AG04450 (cell line): ENCODE data around the gene LIF. TPM values are rescaled to one million over a fixed set of nuclear protein-coding genes. Genes with fewer than 3 reads are reported as not detected.

Experiments
- CTCF ChIA-PET: fragments of 300-600, 350-600 bp; formaldehyde crosslinking; extraction: SDS; loops from one replicate; lab custom pipeline; 2022; ENCODE audit warnings: antibody characterized with exemption, inconsistent platforms; lab: Charles Lee
- POLR2A ChIA-PET: fragments of 350-600 bp; formaldehyde crosslinking; extraction: SDS; loops from one replicate; lab custom pipeline; 2021; ENCODE audit warnings: antibody characterized with exemption, inconsistent platforms; lab: Yijun Ruan, JAX
- DNase-seq: peaks from one replicate; pipeline ENCODE4 v3.0.0-alpha.2; 2011; ENCODE audit warnings: low read depth, low spot score
- H3K27ac ChIP-seq: one replicate; pipeline ENCODE4 v1.5.1; 2012; ENCODE audit warnings: low read depth, low read length, control low read depth
- H3K27me3 ChIP-seq: one replicate; pipeline ENCODE4 v1.6.0; 2012; ENCODE audit warnings: low read length; ENCODE audit not compliant: control insufficient read depth, insufficient read depth
- H3K4me3 ChIP-seq: 2 replicates; pipeline ENCODE4 v1.5.1; 2011; ENCODE audit warnings: mild to moderate bottlenecking, low read depth, low read length, control low read depth
- H3K9me3 ChIP-seq: 2 replicates; pipeline ENCODE4 v1.5.1; 2012; ENCODE audit warnings: low read length; ENCODE audit not compliant: control insufficient read depth, insufficient read depth
- CTCF ChIP-seq: IDR thresholded peaks from 2 replicates; pipeline ENCODE4 v1.5.1; 2011; ENCODE audit warnings: low read depth, low read length, control low read depth, inconsistent platforms
- polyA plus RNA-seq: library from polyadenylated mRNA; depleted of rRNA; stranded (reverse); fragments of >200 nt; gene quantifications from 2 replicates; pipeline ENCODE4 v1.2.3, GENCODE V29; 2011

The LIF gene
- polyA plus RNA-seq, 1 experiment, result 53.9 TPM

GRCh38 chr22:30293026-30293425 is 46.5 kb upstream of the LIF start:
- no peaks in the 10 kb centered on the region for H3K27me3 ChIP-seq
- no peak for DNase-seq
- ChIA-PET POLR2A (no interaction called here), CTCF (no interaction called here)
- no peak overlapping the region for H3K27ac ChIP-seq
- TF ChIP-seq CTCF, result no peak
- no peaks in the 10 kb centered on the region for H3K9me3 ChIP-seq
- no peak overlapping the region for H3K4me3 ChIP-seq

GRCh38 chr22:30292069-30292970 is 45.8 kb upstream of the LIF start:
- TF ChIP-seq CTCF, result no peak
- Histone ChIP-seq H3K27me3 (no peaks in the 10 kb centered on the region), H3K9me3 (no peaks in the 10 kb centered on the region), H3K4me3 (no peak overlapping the region), H3K27ac (no peak overlapping the region)
- DNase-seq, result no peak
- ChIA-PET POLR2A (no interaction called here), CTCF (interaction anchor here (0.7 kb wide), 1 partner anchor 184 kb away, joined by 3 read pairs; no protein-coding TSS in a partner anchor)

- no peak overlapping the region for H3K4me3 ChIP-seq
- ChIA-PET CTCF (interaction anchor here (0.6 to 0.7 kb wide), 2 partner anchors 183 to 896 kb away, joined by 3 to 4 read pairs; no protein-coding TSS in a partner anchor), POLR2A (no interaction called here)
- TF ChIP-seq CTCF, result no peak
- no peak overlapping the region for H3K27ac ChIP-seq
- no peaks in the 10 kb centered on the region for H3K27me3 ChIP-seq
- no peaks in the 10 kb centered on the region for H3K9me3 ChIP-seq
- no peak for DNase-seq
Measured at GRCh38 chr22:30291058-30291892, 44.7 kb upstream of the LIF start.

GRCh38 chr22:30290342-30291057 is 43.9 kb upstream of the LIF start:
- Histone ChIP-seq H3K27me3 (no peaks in the 10 kb centered on the region), H3K4me3 (no peak overlapping the region), H3K9me3 (no peaks in the 10 kb centered on the region), H3K27ac (peak overlapping the region; percentile 39)
- TF ChIP-seq CTCF, result no peak
- no peak for DNase-seq
- ChIA-PET POLR2A (interaction anchor here (0.5 to 3.0 kb wide), 2 partner anchors 66 to 446 kb away, joined by 5 to 19 read pairs; partner anchors contain the start of genes CCDC157 and SF3A1), CTCF (interaction anchor here (0.6 to 0.8 kb wide), 2 partner anchors 97 to 895 kb away, joined by 3 to 4 read pairs; partner anchors contain the start of gene RNF215)
